Activated CD8-positive, alpha-beta memory T cell treated with anti-CD3 and anti-CD28 coated beads for 24 hours (primary cell): ENCODE data around the gene TREML4.

ENCODE experiments used
- DNase-seq: peaks from one replicate; pipeline ENCODE4 v3.0.0-alpha.2; 2020

Gene TREML4

GRCh38 chr6:41255638-41256246, 27.6 kb downstream of the TREML4 start:
- DNase-seq, result peak; percentile 24

DNA sequence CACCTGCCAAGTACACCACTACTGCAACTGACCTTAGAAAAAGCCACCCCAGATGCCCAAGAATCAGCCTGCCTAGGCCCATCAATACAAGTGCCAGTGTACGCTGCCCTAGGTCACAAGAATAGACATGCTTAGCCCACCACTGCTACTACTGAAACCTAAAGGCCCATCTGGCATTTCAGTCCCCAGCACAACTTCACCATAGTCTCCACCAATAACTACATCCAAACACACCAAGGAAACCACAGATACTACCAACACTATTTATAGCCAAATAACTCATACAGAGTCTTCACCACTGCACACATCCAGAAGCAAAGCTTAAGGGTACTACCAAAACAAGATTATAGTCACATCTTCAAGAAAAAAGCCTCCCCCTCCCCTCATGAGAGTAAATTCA, 28.2 kb downstream of the TREML4 start:
- peak; percentile 26 for DNase-seq

- DNase-seq, result no peak
Measured at GRCh38 chr6:41257369-41258195, 29.4 kb downstream of the TREML4 start.

DNA sequence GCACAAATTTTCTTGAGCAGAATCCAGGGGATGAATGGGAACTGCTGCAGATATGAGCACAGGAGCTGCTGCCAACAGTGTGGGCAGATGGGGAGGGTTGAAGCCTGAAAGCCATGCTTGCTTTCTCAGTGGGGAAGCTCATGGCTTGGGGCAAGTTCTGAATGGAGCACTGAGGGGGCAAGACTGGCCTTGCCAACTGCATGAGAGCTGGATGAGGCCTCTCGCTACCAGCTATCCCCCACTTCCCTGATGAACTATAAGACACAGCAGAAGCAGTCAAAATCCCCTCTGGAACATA, 30.0 kb downstream of the TREML4 start:
- no peak for DNase-seq

DNA sequence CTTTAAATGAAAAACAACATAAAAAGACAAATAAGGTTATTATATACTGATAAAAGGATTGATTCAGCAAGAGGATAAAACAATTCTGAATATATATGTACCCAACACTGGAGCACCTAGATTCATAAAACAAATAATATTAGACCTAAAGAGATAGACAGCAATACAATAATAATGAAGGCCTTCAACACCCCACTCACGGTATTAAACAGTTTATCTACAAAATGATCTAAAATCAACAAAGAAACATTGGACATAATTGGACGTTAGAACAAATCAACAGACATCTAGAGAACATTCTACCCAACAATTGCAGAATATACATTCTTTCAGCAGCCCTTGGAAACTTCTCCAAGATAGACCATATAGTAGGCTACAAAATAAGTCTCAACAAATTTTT, 34.3 kb downstream of the TREML4 start:
- no peak for DNase-seq

GRCh38 chr6:41263267-41263666, 35.1 kb downstream of the TREML4 start:
- no peak for DNase-seq

- no peak for DNase-seq
Measured at GRCh38 chr6:41266541-41266940, 38.4 kb downstream of the TREML4 start.

GRCh38 chr6:41268478-41268877, 40.3 kb downstream of the TREML4 start:
- DNase-seq, result no peak

DNA sequence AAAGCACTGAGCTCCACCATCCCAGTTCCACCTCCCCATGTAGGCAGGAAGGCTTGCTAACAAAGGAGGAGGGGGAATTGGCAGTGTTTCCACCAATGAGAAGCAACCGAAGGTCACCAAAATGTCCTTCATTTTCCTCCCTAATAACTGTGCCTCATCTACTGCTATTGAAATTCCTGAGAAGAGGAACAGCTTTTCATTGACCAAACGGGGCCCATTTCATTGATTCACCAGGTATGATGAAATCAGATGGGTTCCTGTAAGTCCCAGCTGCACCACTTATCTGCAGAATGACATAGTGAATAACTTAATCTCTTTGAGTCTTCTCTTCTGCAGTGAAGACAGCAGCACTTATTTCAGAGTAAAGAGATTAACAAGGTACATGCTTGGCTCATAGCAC, 41.0 kb downstream of the TREML4 start:
- no peak for DNase-seq

- peak; percentile 19 for DNase-seq
Measured at GRCh38 chr6:41269716-41270115, 41.6 kb downstream of the TREML4 start.

DNA sequence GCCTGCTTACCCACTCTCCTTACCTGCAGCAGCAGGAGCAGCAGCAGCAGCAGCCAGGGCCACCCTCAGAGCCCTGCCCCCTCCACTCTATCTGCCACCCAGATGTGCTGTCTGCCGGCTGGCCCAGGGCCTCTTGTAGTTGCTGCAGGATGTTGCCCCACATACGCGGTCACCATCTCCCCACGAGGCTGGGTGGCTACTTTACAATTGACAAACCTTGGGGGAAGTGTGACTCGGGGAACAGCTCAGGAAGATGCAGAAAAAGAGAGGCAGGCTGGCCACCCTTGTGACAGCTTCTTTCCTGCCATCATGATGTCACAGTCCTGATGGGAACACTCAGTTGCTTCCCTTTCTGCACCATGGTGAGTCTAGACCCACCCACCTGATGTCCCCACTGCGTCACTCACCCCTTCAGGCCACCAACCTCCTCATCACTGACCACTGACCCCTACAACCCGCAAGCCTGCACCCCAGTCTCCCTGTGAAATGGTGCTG, 43.8 kb downstream of the TREML4 start:
- peak; percentile 53 for DNase-seq

DNA sequence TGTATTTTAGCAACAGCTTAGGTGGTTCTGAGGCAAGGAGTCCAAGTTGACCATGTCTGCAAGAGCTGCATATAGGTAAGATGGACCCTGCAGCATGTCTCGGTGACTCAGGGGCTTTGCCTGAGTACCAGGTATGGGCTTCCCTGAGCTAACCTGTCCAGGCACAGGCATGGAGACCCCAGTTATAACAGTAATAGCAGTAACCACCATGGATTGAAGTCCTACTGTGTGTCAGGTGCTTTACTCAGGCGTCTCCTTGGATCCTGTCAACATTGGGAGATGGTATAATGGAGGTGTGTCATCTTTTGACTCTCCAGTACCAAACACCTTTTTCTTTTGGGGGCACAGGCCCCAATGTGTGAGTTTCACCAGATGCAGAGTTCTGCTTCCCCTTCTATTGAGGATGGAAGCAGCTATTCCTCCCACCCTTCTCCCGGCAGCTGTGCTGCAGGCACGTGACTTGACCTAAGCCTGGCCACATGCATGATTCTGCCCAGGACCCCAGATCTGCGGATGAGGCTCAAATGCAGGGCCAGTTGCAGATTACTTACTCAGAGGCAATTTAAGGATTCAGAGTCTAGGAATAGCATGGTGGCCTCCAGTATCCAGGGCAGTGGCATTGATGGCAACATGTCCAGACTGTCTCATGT, 44.6 kb downstream of the TREML4 start:
- peak; percentile 41 for DNase-seq

- DNase-seq, result peak; percentile 37
Measured at GRCh38 chr6:41273714-41274113, 45.6 kb downstream of the TREML4 start.

GRCh38 chr6:41274256-41274655, 46.1 kb downstream of the TREML4 start:
- no peak for DNase-seq

GRCh38 chr6:41275489-41275888, 47.3 kb downstream of the TREML4 start:
- DNase-seq, result no peak

DNA sequence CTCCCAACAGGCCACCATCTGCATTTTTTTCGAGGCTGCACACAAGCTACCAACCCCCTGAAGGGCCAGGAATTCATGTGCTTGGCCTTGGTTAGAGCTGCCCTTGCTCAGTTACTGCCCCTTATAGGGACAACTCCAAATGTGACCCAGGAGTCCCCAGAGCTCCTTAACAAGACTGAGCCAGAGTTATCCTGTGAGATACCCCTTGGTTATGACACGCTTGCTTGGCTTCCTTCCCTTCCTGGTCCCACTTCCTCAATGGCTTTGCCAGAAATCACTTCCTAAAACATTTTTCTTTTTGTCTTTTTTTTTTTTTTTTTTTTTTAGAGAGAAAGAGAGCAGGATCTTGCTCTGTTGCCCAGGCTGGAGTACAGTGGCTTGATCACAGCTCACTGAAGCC, 49.5 kb downstream of the TREML4 start:
- DNase-seq, result no peak

- peak; percentile 80 for DNase-seq
Measured at GRCh38 chr6:41278699-41279405, 50.7 kb downstream of the TREML4 start.

DNA sequence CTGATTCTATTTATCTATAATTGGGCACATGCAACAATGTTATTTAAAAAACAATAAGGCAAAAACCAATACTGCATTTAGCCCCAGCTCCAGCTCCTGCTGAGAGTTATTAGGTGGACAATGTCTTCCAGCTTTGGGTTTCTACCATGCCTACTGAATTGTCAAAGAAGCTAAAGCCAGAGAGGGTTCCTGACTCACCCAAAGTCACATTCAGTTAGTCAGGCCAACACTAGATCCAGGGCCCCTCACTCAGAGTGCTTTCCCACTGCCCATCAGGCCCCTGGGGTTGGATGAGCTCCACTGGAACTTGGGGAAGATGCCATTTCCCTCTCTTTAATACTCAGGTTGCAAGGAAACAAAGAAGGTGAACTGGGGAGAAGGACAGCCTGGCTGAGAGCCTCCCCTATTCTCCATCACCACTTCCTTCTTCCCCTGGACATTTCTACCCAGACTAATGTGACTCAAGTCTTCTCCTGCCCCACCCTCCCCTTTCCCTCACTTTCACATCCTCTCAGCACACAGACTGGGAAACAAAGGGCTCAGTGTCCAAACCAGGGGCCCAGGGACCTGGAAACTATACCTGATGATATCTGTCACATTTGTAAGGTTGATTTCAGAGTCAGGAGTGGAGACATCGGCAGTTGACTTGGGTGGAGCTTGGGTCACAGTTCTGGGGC, 52.4 kb downstream of the TREML4 start:
- DNase-seq, result no peak

- no peak for DNase-seq
Measured at GRCh38 chr6:41283600-41283999, 55.5 kb downstream of the TREML4 start.

- no peak for DNase-seq
Measured at GRCh38 chr6:41284726-41285125, 56.6 kb downstream of the TREML4 start.

DNA sequence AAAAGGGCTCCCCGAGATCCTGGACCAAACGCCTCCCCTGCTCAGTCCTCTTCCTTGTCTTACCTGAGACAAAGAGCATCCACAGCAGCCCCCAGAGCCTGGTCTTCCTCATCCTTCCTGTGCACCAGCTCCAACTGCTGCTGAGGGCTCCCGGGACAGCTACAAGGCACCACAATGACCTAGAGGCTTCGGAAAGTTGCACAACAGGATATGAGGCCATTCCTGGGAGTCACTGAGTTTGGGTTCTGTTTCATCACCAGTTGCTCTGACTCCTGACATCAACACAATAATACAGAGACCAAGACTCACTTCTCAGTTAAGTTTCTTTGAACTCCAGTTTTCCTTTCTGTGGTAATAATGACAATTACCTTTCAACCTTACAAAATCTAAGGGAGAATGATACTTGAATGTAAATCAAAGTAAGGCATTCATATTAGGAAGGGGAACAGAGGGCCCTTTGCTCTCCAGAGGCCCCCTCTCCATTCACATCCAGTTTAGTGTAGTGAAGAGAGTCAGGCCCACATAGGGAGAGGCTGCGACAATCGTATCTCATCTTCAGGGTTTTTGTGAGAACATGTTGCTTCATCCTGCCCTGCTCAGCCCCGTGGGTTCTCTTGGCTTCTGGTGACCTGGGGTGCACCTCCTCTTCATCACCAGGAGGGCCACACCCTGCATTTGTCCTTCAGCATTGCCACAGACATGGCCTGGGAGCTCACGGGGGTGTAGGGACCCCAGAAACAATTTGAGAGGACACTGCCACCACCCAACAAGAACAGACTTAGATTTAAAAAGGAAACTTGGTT, 58.6 kb downstream of the TREML4 start, which contains the start of gene TREM1:
TREM1 (minus strand) TSS at position 139 of the 803 bp plus-strand sequence; CDS start at position 112, 27 bp downstream.
- DNase-seq, result no peak
